Right lobe of liver (tissue), 6 donors: ENCODE measurements around the gene NRCAM. TPM values are rescaled to one million over a fixed set of nuclear protein-coding genes. Genes with fewer than 3 reads are reported as not detected.

Experiments used
- ATAC-seq, 4 donors: fragments of 200-7000 bp; cut with Tn5 transposase; one replicate each; pipeline ENCODE4 v1.9.1; 2020; ENCODE audit warnings: mild to moderate bottlenecking in 4 of 4, moderate library complexity in 4 of 4
- DNase-seq, 3 donors: peaks; one replicate each; pipeline ENCODE4 v3.0.0-alpha.2; 2020
- H3K27ac ChIP-seq, 3 donors: fragments of 200-600 bp; one replicate each; pipeline ENCODE4 v1.8.0; 2022
- H3K27me3 ChIP-seq, 2 donors: fragments of 200-600 bp; one replicate each; pipeline ENCODE4 v1.8.0; 2022
- H3K36me3 ChIP-seq, 4 donors: fragments of 200-600 bp; sonication (generic) in 1 of 4; one replicate each; pipeline versions ENCODE4 v1.5.1 to v1.8.0; 2017 to 2022; ENCODE audit warnings: control low read depth in 1 of 4
- H3K4me1 ChIP-seq, 4 donors: fragments of 200-600 bp; sonication (generic) in 1 of 4; one replicate each; pipeline versions ENCODE4 v1.5.1 to v1.8.0; 2017 to 2022; ENCODE audit warnings: control low read depth in 1 of 4
- H3K4me3 ChIP-seq, 3 donors: fragments of 200-600 bp; one replicate each; pipeline ENCODE4 v1.8.0; 2022
- H3K9me3 ChIP-seq, 4 donors: fragments of 200-600 bp; sonication (generic) in 1 of 4; one replicate each; pipeline versions ENCODE4 v1.5.1 to v1.8.0; 2017 to 2022; ENCODE audit warnings: control low read depth in 1 of 4
- POLR2A ChIP-seq: fragments of 450-650 bp; IDR thresholded peaks from one replicate; pipeline ENCODE4 v1.6.1; 2017; ENCODE audit warnings: antibody characterized with exemption, mild to moderate bottlenecking
- WGBS: methylation state at CpG from one replicate; pipeline ENCODE4 v1.1.6; 2018; ENCODE audit warnings: low coverage, low lambda C conversion rate; ENCODE audit not compliant: insufficient coverage; ENCODE audit errors: missing lambda C conversion rate; 5-methylcytosine and 5-hydroxymethylcytosine counted together
- intact Hi-C, 2 donors: fragments of 100-400 bp; cut with DNase I; formaldehyde crosslinking; loops; one replicate each; pipeline versions ENCODE4 v1.11.2 to v1.14.1; 2022
- total RNA-seq, 6 experiments: library from RNA; depleted of rRNA in 2 of 6; stranded (reverse); fragments of >200 nt in 2 of 6; fragmentation: NEBNext Ultra II Directional in 3 of 6; extraction: Animal tissue kit (Norgen Biotek cat#: 25700) in 3 of 6; gene quantifications; one replicate each; pipeline versions ENCODE4 v1.1.0 to v1.2.4, GENCODE V29; 2016 to 2023
- TF ChIP-seq, protein P1 (sequence below), 4 donors: fragments of 200-600 bp in 3 of 4; fragments of 450-650 bp in 1 of 4; IDR thresholded peaks; one replicate each; pipeline versions ENCODE4 v1.5.1 to v1.8.0; 2016 to 2022; ENCODE audit warnings: antibody characterized with exemption in 4 of 4, mild to moderate bottlenecking in 2 of 4
- donor health status: DM: no; HTN: yes; CAD: no.
- donor health status: DM: no; HTN: no; CAD: no.
- donor health status: DM: no; HTN: no; CAD: no.
- donor health status: DM: no; HTN: yes; CAD: no.
- donor health status: DM: no; HTN: yes; CAD: no.

NRCAM gene
- total RNA-seq, 6 experiments from 2014 or later: 0.16 to 1.9 (median 0.27) TPM

DNA sequence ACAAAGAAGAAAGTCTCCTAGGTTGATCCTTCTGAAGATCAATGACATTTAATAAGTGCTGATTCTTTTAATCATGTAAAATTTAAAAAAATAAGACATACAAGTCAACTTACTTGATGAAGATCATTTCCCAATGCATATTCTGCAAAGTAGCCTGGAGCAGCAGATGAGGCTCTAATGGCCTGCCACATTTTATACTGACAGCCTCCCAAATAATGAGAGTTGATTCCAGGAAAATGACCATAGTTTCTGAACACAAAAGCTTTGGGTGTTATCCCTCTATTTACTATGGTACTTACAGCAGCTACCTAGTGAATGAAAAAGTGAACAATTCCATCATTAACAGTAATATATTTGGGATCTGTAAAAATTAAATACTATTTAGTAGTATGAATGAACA, 31.4 kb upstream of the NRCAM start:
- Histone ChIP-seq H3K36me3 (peaks cover 0 to 21% (median 0%) of the 10 kb centered on the region in 4 donors), H3K27ac (no peak overlapping the region), H3K4me3 (no peak overlapping the region), H3K9me3 (no peaks in the 10 kb centered on the region), H3K27me3 (no peaks in the 10 kb centered on the region), H3K4me1 (no peaks in the 10 kb centered on the region)
- ATAC-seq: no peak
- no peak for TF ChIP-seq POLR2A
- TF ChIP-seq, protein P1, sequence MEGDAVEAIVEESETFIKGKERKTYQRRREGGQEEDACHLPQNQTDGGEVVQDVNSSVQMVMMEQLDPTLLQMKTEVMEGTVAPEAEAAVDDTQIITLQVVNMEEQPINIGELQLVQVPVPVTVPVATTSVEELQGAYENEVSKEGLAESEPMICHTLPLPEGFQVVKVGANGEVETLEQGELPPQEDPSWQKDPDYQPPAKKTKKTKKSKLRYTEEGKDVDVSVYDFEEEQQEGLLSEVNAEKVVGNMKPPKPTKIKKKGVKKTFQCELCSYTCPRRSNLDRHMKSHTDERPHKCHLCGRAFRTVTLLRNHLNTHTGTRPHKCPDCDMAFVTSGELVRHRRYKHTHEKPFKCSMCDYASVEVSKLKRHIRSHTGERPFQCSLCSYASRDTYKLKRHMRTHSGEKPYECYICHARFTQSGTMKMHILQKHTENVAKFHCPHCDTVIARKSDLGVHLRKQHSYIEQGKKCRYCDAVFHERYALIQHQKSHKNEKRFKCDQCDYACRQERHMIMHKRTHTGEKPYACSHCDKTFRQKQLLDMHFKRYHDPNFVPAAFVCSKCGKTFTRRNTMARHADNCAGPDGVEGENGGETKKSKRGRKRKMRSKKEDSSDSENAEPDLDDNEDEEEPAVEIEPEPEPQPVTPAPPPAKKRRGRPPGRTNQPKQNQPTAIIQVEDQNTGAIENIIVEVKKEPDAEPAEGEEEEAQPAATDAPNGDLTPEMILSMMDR (IDR thresholded peaks at IDR 0.05): no peak
- intact Hi-C loops: no loop called here
- DNase-seq: no peak

DNA sequence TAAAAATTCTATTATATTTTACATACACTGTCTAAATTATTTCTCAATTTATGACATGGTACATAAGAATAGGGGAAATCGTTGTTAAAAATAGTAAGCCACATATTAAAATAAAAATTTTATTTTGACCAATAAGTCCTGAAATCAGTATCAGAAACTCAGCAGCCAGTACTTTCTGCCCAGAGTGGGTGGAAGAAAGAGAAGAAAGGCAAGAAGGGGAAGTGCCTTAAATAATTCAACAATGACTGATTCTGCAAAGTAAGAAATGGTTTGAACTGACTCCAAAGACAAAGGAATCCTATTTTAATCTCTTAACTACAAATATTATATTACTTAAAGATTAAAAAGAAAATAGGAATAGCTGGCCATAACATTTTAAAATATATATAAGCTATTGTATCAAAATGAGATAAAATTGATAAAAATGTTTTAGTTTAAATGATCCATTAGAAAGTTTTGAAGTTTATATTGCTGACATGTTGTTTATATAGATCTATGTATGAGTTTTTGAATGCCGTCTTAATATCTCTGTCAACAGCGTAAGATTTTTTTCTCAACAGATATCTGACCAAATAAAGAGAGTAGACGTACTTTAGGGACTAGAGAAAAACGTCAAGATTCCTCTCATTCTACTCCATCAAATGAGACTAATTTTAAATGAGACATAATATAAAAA, 30.2 kb upstream of the NRCAM start:
- 84% methylated on average over 5 of the region's 5 CpGs for WGBS
- no peak for TF ChIP-seq POLR2A
- TF ChIP-seq, protein P1 (IDR thresholded peaks at IDR 0.05): no peak
- no peaks in the 10 kb centered on the region for H3K27me3 ChIP-seq
- no peak for ATAC-seq
- intact Hi-C loops: no loop called here
- no peak overlapping the region for H3K27ac ChIP-seq
- no peak overlapping the region for H3K4me3 ChIP-seq
- peaks cover 0 to 21% (median 0%) of the 10 kb centered on the region in 4 donors for H3K36me3 ChIP-seq
- H3K4me1 ChIP-seq: no peaks in the 10 kb centered on the region
- H3K9me3 ChIP-seq: no peaks in the 10 kb centered on the region
- DNase-seq: no peak

DNA sequence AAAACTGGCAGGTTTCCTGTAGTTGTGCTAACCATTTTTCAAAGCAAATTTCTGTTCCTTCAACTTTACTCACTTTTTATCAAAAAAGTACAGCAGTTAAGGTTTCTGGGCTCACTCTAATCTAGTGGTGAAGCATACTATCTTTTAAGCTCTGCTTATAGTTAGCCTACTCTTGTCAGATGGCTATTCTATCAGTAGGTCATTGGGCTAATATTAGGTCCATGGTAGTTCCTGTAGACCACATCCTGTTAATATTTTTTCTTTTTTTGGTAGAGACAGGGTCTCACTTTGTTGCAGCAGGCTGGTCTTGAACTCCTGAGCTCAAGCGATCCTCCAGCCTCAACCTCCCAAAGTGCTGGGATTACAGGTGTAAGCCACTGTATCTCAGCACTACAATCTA, 27.9 kb upstream of the NRCAM start:
- Histone ChIP-seq H3K27ac (no peak overlapping the region), H3K4me1 (no peaks in the 10 kb centered on the region), H3K36me3 (peaks cover 0 to 10% (median 0%) of the 10 kb centered on the region in 4 donors), H3K4me3 (no peak overlapping the region), H3K9me3 (no peaks in the 10 kb centered on the region), H3K27me3 (no peaks in the 10 kb centered on the region)
- TF ChIP-seq POLR2A: no peak
- TF ChIP-seq, protein P1 (IDR thresholded peaks at IDR 0.05): no peak
- no peak for DNase-seq
- 80% methylated on average over 1 of the region's 1 CpG for WGBS
- intact Hi-C loops: no loop called here
- ATAC-seq: no peak

DNA sequence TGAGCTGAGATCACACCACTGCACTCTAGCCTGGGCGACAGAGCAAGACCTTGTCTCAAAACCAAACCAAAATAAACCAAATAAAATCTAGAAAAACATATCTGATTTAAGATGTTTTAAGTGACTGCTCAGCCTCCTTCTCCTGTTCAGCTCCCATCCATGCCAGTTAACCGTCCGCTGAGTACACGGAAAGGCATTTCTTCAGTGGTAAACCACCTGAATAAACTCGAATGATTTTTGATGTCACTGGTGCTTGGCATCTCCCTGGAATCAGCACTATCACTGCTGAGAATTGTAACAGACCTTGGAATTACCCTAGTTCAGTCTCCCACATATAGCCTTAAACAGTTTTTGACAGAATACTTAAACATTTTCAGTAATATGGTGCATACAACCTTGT, 24.1 kb upstream of the NRCAM start:
- Histone ChIP-seq H3K36me3 (peaks cover 0 to 9% (median 4%) of the 10 kb centered on the region in 4 donors), H3K27ac (no peak overlapping the region), H3K4me1 (no peaks in the 10 kb centered on the region), H3K4me3 (no peak overlapping the region), H3K27me3 (no peaks in the 10 kb centered on the region), H3K9me3 (no peaks in the 10 kb centered on the region)
- DNase-seq (no peak), ATAC-seq (no peak)
- TF ChIP-seq, protein P1 (IDR thresholded peaks at IDR 0.05): no peak
- WGBS: 85% methylated on average over 2 of the region's 5 CpGs
- intact Hi-C loops: no loop called here

DNA sequence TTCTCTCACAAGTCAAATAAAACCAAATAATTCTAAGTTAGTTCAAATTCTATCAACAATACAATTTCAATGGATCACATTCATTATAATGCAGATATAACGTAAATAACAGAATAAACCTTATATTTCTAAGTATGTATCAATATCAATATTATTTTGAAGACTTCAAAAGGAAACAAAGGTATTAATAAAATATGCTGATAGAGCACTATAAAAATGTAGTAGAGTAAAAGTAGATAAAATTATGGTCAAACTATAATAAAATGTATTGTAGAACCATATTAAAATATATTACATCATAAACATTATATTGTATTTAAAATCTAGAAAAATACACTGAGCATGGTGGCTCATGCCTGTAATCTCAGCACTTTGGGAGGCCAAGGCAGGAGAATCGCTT, 23.5 kb upstream of the NRCAM start:
- ATAC-seq (no peak), DNase-seq (no peak)
- Histone ChIP-seq H3K9me3 (no peaks in the 10 kb centered on the region), H3K27me3 (no peaks in the 10 kb centered on the region), H3K4me1 (no peaks in the 10 kb centered on the region), H3K27ac (no peak overlapping the region), H3K36me3 (peaks cover 0 to 9% (median 4%) of the 10 kb centered on the region in 4 donors), H3K4me3 (no peak overlapping the region)
- whole genome bisulfite sequencing: 100% methylated on average over 2 of the region's 2 CpGs
- intact Hi-C loops: no loop called here
- no peak for TF ChIP-seq POLR2A
- TF ChIP-seq, protein P1 (IDR thresholded peaks at IDR 0.05): no peak
